GM12878 (cell line): Measurements from ENCODE around the gene TPI1. TPM values are rescaled to one million over a fixed set of nuclear protein-coding genes. Genes with fewer than 3 reads are reported as not detected.

Experiments
- ATAC-seq: fragments of 200-7000 bp; cut with Tn5 transposase; 3 replicates; pipeline ENCODE4 v1.9.1; 2020; ENCODE audit warnings: mild to moderate bottlenecking, moderate library complexity
- BruUV-seq: library from RNA; stranded (reverse); fragments of 400-500 nt; replicated peaks from 2 replicates; lab custom pipeline; 2021; lab: Mats Ljungman, UMichigan
- CTCF ChIA-PET: fragments of 300-600 bp; sonication (Branson Sonifier 250); formaldehyde crosslinking; extraction: SDS; loops from one replicate; lab custom pipeline; 2021; ENCODE audit warnings: inconsistent platforms; lab: Yijun Ruan, JAX
- POLR2A ChIA-PET: fragments of 350-600 bp; formaldehyde crosslinking; extraction: SDS; loops from one replicate; lab custom pipeline; 2021; ENCODE audit warnings: inconsistent platforms; lab: Charles Lee
- RAD21 ChIA-PET: fragments of 300-600 bp; sonication (Branson Sonifier 250); formaldehyde crosslinking; loops from one replicate; lab custom pipeline; 2023; ENCODE audit warnings: antibody characterized with exemption; ENCODE audit not compliant: unreplicated experiment; lab: Charles Lee
- SMC1A ChIA-PET: fragments of 300-600 bp; sonication (Branson Sonifier 250); formaldehyde crosslinking; loops from one replicate; lab custom pipeline; 2023; ENCODE audit not compliant: unreplicated experiment, uncharacterized antibody; lab: Charles Lee
- DNase-seq: peaks from one replicate; pipeline ENCODE4 v3.0.0-alpha.2; 2011; ENCODE audit warnings: low read depth, low spot score
- FAIRE-seq: peaks from 3 replicates; lab custom pipeline; 2011; peaks lifted over from hg19 to GRCh38; lab: Jason Lieb, UNC
- H2AFZ ChIP-seq: 2 replicates; pipeline ENCODE4 v1.6.0; 2011; ENCODE audit warnings: low read depth, low read length, control low read depth; ENCODE audit not compliant: control insufficient read depth
- H3K27ac ChIP-seq: 2 replicates; pipeline ENCODE4 v1.5.1; 2011; ENCODE audit warnings: control low read depth; ENCODE audit not compliant: control insufficient read depth, insufficient read depth
- H3K27me3 ChIP-seq, 2 experiments: replicated peaks in 1 of 2; 2 replicates each; pipeline versions ENCODE4 v1.6.0 to v1.6.1; 2011; ENCODE audit warnings: low read length in 1 of 2; ENCODE audit not compliant: control insufficient read depth in 2 of 2, insufficient read depth in 2 of 2
- H3K36me3 ChIP-seq, 2 experiments: 2 replicates each; pipeline ENCODE4 v1.5.1; 2011; ENCODE audit warnings: low read length in 1 of 2; ENCODE audit not compliant: control insufficient read depth in 2 of 2, insufficient read depth in 2 of 2
- H3K4me1 ChIP-seq: 2 replicates; pipeline ENCODE4 v1.6.1; 2011; ENCODE audit warnings: mild to moderate bottlenecking, low read length, moderate library complexity, mixed read lengths; ENCODE audit not compliant: control insufficient read depth, insufficient read depth
- H3K4me2 ChIP-seq: 2 replicates; pipeline ENCODE4 v1.6.0; 2011; ENCODE audit warnings: control low read depth; ENCODE audit not compliant: control insufficient read depth, insufficient read depth
- H3K4me3 ChIP-seq: fragments of 200-600 bp; sonication (generic); 2 replicates; pipeline ENCODE4 v1.5.1; 2016
- H3K79me2 ChIP-seq: 2 replicates; pipeline ENCODE4 v1.6.0; 2011; ENCODE audit warnings: low read length; ENCODE audit not compliant: control insufficient read depth, insufficient read depth
- H3K9ac ChIP-seq: 2 replicates; pipeline ENCODE4 v1.8.0; 2011; ENCODE audit warnings: low read length, control low read depth, mixed read lengths; ENCODE audit not compliant: control insufficient read depth, insufficient read depth
- H3K9me3 ChIP-seq: replicated peaks from 3 replicates; pipeline ENCODE4 v1.5.1; 2011; ENCODE audit warnings: mild to moderate bottlenecking, low read length; ENCODE audit not compliant: control insufficient read depth, insufficient read depth
- H4K20me1 ChIP-seq: 2 replicates; pipeline ENCODE4 v1.6.0; 2011; ENCODE audit not compliant: control insufficient read depth, insufficient read depth
- CBX5 ChIP-seq: sonication (generic); IDR thresholded peaks from 2 replicates; pipeline ENCODE4 v1.6.1; 2016; ENCODE audit warnings: low read depth, moderate library complexity, mild to moderate bottlenecking, inconsistent platforms
- CHD2 ChIP-seq: IDR thresholded peaks from 2 replicates; pipeline ENCODE4 v1.6.1; 2011; ENCODE audit warnings: low read depth, low read length, improper control_type of control experiment, borderline replicate concordance
- HDAC6 ChIP-seq: fragments of 200-600 bp; sonication (generic); IDR thresholded peaks from one replicate; pipeline ENCODE4 v1.8.0; 2017; ENCODE audit warnings: antibody characterized with exemption; ENCODE audit not compliant: unreplicated experiment
- JUNB ChIP-seq: IDR thresholded peaks from 2 replicates; pipeline ENCODE4 v1.6.1; 2016; ENCODE audit warnings: antibody characterized with exemption, mild to moderate bottlenecking
- MTA3 ChIP-seq: IDR thresholded peaks from 2 replicates; pipeline ENCODE4 v1.6.1; 2012; ENCODE audit warnings: low read length, inconsistent platforms, borderline replicate concordance
- NFYA ChIP-seq: IDR thresholded peaks from 2 replicates; pipeline ENCODE4 v1.6.1; 2011; ENCODE audit warnings: low read depth, mild to moderate bottlenecking, low read length, improper control_type of control experiment, borderline replicate concordance
- NR2C2 ChIP-seq: IDR thresholded peaks from 2 replicates; pipeline ENCODE4 v1.6.1; 2011; ENCODE audit warnings: borderline replicate concordance, low read depth; ENCODE audit not compliant: control insufficient read depth, insufficient read length
- NR2F1 ChIP-seq: fragments of 450-650 bp; conservative IDR thresholded peaks from 2 replicates; pipeline ENCODE4 v1.6.1; 2017; ENCODE audit warnings: mild to moderate bottlenecking
- RBBP5 ChIP-seq: fragments of 200-600 bp; sonication (generic); conservative IDR thresholded peaks from 2 replicates; pipeline ENCODE4 v1.6.1; 2016
- SUZ12 ChIP-seq: fragments of 200-600 bp; sonication (generic); IDR thresholded peaks from one replicate; pipeline ENCODE4 v1.6.1; 2018; ENCODE audit warnings: antibody characterized with exemption, mild to moderate bottlenecking; ENCODE audit not compliant: unreplicated experiment
- ZBED1 ChIP-seq: IDR thresholded peaks from 2 replicates; pipeline ENCODE4 v1.6.1; 2016; ENCODE audit warnings: borderline replicate concordance
- ZBTB40 ChIP-seq: fragments of 450-650 bp; IDR thresholded peaks from 2 replicates; pipeline ENCODE4 v1.6.1; 2016; ENCODE audit warnings: mild to moderate bottlenecking, moderate library complexity, borderline replicate concordance
- ZSCAN29 ChIP-seq: fragments of 450-650 bp; IDR thresholded peaks from 2 replicates; pipeline ENCODE4 v1.6.1; 2017; ENCODE audit warnings: mild to moderate bottlenecking, moderate library complexity
- WGBS: methylation state at CpG from one replicate; pipeline ENCODE4 v1.1.6; 2016; ENCODE audit warnings: low lambda C conversion rate; ENCODE audit not compliant: insufficient replicate concordance, insufficient coverage; ENCODE audit errors: missing lambda C conversion rate; 5-methylcytosine and 5-hydroxymethylcytosine counted together
- in situ Hi-C: fragments of 300-500 bp; cut with MboI; formaldehyde crosslinking; loops from 9 replicates; pipeline ENCODE4 v1.14.3; 2018; ENCODE audit warnings: mixed read lengths
- intact Hi-C: fragments of 100-400 bp; cut with micrococcal nuclease; formaldehyde crosslinking; loops from one replicate; pipeline ENCODE4 v1.14.2; 2022; ENCODE audit not compliant: unreplicated experiment
- polyA plus RNA-seq, 11 experiments: library from polyadenylated mRNA; depleted of rRNA in 4 of 11; unstranded in 6 of 11; stranded (reverse) in 5 of 11; fragments of >200 nt; fragmentation: Nextera tagmentation in 4 of 11; fragmentation: Illumina TruSeq in 1 of 11; extraction: Ambion mirVana in 4 of 11; extraction: Trizol in 1 of 11; gene quantifications; 1 replicate in 1 of 11; 2 replicates in 10 of 11; pipeline versions ENCODE4 v1.2.1 to v1.2.3, GENCODE V29; 2011 to 2016; ENCODE audit warnings: inconsistent platforms in 2 of 11, missing spikeins in 2 of 11, low read depth in 1 of 11
- total RNA-seq, 4 experiments: library from RNA; depleted of rRNA in 3 of 4; stranded (reverse); fragments of >200 nt in 3 of 4; fragmentation: Illumina TruSeq in 1 of 4; extraction: Trizol in 1 of 4; gene quantifications; 2 replicates each; pipeline versions ENCODE4 v1.2.1 to v1.2.3, GENCODE V29; 2013 to 2021
- TF ChIP-seq, protein P1 (sequence below): fragments of 450-650 bp; IDR thresholded peaks from 2 replicates; pipeline ENCODE4 v1.6.1; 2017; ENCODE audit warnings: mild to moderate bottlenecking, moderate library complexity

The TPI1 gene
- total and polyA plus RNA-seq, 10 of the 15 experiments (the other 5 are each of a cell fraction or from before 2014, with no cell fraction given) = 916 to 7,349 (median 1,677) TPM

DNA sequence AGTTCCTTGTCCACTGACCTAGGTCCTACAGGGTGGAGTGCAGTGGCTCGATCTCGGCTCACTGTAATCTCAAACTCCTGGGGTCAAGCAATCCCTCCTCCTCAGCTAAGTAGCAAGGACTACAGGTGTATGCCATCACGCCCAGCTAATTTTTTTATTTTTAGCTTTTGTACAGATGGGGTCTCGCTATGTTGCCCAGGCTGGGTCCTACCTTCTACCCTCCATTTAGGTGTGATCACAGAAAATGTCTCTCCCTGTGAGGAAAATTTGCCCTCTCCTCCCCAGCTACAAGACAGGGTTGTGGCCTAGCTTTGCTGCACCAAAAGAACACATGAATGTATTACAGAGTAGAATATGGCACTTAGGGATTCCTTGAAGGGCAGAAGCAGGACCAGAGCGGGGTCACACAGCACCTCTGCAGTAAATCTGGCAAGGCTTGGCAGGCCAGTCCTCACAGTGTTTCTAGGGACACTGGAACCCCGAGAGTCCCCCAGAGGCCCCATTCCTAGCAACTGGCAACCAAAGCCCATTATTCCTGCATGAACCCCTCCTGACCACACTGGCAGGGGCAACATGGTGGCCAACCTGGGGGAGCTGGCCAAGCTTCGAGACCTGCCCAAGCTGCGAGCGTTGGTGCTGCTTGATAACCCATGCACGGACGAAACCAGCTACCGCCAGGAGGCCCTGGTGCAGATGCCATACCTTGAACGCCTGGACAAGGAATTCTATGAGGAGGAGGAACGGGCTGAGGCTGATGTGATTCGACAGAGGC lies 45.0 kb downstream of the TPI1 start:
- ATAC-seq = no peak
- no peak for FAIRE-seq
- no peak overlapping the region for H3K4me3 ChIP-seq
- 92% methylated on average over 15 of the region's 15 CpGs for WGBS
- peaks cover 23% of the 10 kb centered on the region for H3K79me2 ChIP-seq
- no peak overlapping the region for H2AFZ ChIP-seq
- BruUV-seq = no TSS peak
- ChIA-PET RAD21 (interaction anchor here (1.9 kb wide), 1 partner anchor 21 kb away, joined by 7 read pairs; no protein-coding TSS in a partner anchor), POLR2A (interaction anchor here (0.7 to 3.0 kb wide), 7 partner anchors 10 to 63 kb away, joined by 3 to 14 read pairs (median 4); partner anchors contain the start of gene SPSB2), SMC1A (interaction anchor here (0.7 to 3.1 kb wide), 3 partner anchors 10 to 21 kb away, joined by 3 to 16 read pairs (median 3); no protein-coding TSS in a partner anchor), CTCF (interaction anchor here (0.6 to 4.6 kb wide), 8 partner anchors 10 to 197 kb away, joined by 3 to 20 read pairs (median 5); partner anchors contain the start of genes C1RL and SPSB2)
- H3K4me2 ChIP-seq = no peak overlapping the region
- no peaks in the 10 kb centered on the region for H3K27me3 ChIP-seq
- in situ Hi-C loops = no loop called here
- H3K4me1 ChIP-seq = peaks cover 7% of the 10 kb centered on the region; the same call in 1 of the 2 replicates
- H3K36me3 ChIP-seq = peaks cover 2 to 6% of the 10 kb centered on the region in 2 experiments; a peak in 2 of 4 replicates
- no peaks in the 10 kb centered on the region for H3K9me3 ChIP-seq
- no peak overlapping the region for H3K9ac ChIP-seq
- H3K27ac ChIP-seq = no peak overlapping the region
- no peaks in the 10 kb centered on the region for H4K20me1 ChIP-seq
- intact Hi-C loops = no loop called here
- no peak for DNase-seq
- TF ChIP-seq NFYA (no peak), HDAC6 (no peak), NR2F1 (no peak), SUZ12 (no peak), RBBP5 (no peak), MTA3 (no peak), NR2C2 (no peak), ZBTB40 (no peak), ZBED1 (no peak), CBX5 (no peak), JUNB (no peak), CHD2 (no peak), ZSCAN29 (no peak)
- TF ChIP-seq, protein P1, sequence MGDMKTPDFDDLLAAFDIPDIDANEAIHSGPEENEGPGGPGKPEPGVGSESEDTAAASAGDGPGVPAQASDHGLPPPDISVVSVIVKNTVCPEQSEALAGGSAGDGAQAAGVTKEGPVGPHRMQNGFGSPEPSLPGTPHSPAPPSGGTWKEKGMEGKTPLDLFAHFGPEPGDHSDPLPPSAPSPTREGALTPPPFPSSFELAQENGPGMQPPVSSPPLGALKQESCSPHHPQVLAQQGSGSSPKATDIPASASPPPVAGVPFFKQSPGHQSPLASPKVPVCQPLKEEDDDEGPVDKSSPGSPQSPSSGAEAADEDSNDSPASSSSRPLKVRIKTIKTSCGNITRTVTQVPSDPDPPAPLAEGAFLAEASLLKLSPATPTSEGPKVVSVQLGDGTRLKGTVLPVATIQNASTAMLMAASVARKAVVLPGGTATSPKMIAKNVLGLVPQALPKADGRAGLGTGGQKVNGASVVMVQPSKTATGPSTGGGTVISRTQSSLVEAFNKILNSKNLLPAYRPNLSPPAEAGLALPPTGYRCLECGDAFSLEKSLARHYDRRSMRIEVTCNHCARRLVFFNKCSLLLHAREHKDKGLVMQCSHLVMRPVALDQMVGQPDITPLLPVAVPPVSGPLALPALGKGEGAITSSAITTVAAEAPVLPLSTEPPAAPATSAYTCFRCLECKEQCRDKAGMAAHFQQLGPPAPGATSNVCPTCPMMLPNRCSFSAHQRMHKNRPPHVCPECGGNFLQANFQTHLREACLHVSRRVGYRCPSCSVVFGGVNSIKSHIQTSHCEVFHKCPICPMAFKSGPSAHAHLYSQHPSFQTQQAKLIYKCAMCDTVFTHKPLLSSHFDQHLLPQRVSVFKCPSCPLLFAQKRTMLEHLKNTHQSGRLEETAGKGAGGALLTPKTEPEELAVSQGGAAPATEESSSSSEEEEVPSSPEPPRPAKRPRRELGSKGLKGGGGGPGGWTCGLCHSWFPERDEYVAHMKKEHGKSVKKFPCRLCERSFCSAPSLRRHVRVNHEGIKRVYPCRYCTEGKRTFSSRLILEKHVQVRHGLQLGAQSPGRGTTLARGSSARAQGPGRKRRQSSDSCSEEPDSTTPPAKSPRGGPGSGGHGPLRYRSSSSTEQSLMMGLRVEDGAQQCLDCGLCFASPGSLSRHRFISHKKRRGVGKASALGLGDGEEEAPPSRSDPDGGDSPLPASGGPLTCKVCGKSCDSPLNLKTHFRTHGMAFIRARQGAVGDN = no peak
